Nephron (organoid): Measurements from ENCODE around the gene FAM221A.

ENCODE experiments used
- H3K27ac Mint-ChIP-seq, 3 experiments: 2 replicates each; pipeline ENCODE4 v1.8.0; 2020; ENCODE audit warnings: mixed read lengths in 3 of 3, mild to moderate bottlenecking in 2 of 3, moderate library complexity in 1 of 3
- H3K27me3 Mint-ChIP-seq: 2 replicates; pipeline ENCODE4 v1.8.0; 2021; ENCODE audit warnings: low read depth, mild to moderate bottlenecking, moderate library complexity, mixed read lengths
- H3K36me3 Mint-ChIP-seq: 2 replicates; pipeline ENCODE4 v1.8.0; 2020; ENCODE audit warnings: low read depth, mixed read lengths
- H3K4me1 Mint-ChIP-seq: 2 replicates; pipeline ENCODE4 v1.8.0; 2020; ENCODE audit warnings: mixed read lengths
- H3K4me3 Mint-ChIP-seq, 3 experiments: 2 replicates each; pipeline ENCODE4 v1.8.0; 2020; ENCODE audit warnings: mild to moderate bottlenecking in 3 of 3, mixed read lengths in 3 of 3, moderate library complexity in 2 of 3
- H3K9me3 Mint-ChIP-seq: 2 replicates; pipeline ENCODE4 v1.8.0; 2020; ENCODE audit warnings: mixed read lengths
- CTCF ChIP-seq, 3 experiments: fragments of 200-600 bp; sonication (generic); IDR thresholded peaks; one replicate each; pipeline ENCODE4 v1.5.0; 2021; ENCODE audit warnings: antibody characterized with exemption in 3 of 3; ENCODE audit not compliant: unreplicated experiment in 3 of 3

The FAM221A gene

GRCh38 chr7:23743226-23743625 is 63.2 kb downstream of the FAM221A start:
- no peak for TF ChIP-seq CTCF (IDR thresholded peaks at IDR 0.05; ENCODE audit: unreplicated experiment in 3 of 3)
- Mint-ChIP-seq H3K9me3 (peaks cover 48% of the 10 kb centered on the region), H3K27ac (no peak overlapping the region), H3K27me3 (peaks cover 3% of the 10 kb centered on the region), H3K4me3 (no peak overlapping the region), H3K36me3 (peaks cover 11% of the 10 kb centered on the region), H3K4me1 (no peaks in the 10 kb centered on the region)

DNA sequence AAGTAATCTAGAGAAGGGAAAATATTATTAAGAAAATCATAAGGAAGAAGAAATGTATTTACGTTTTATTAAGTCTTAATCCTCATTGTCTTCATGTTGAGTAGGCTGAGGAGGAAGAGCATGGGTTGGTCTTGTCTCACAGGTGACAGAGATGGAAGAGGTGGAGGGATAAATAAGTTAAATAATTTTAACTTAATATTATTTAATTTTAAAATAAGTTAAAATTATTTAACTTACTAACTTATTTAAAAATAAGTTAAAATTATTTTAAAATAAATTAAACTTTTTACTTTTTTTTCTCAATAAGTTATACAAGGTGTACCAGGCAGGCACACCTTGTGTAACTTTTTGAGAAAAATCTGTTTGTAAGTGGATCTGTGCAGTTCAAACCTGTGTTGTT is 66.6 kb downstream of the FAM221A start:
- Mint-ChIP-seq H3K27ac (no peak overlapping the region), H3K36me3 (peaks cover 11% of the 10 kb centered on the region), H3K4me1 (no peaks in the 10 kb centered on the region), H3K4me3 (no peak overlapping the region), H3K27me3 (peaks cover 3% of the 10 kb centered on the region), H3K9me3 (peaks cover 43% of the 10 kb centered on the region)
- no peak for TF ChIP-seq CTCF (IDR thresholded peaks at IDR 0.05; ENCODE audit: unreplicated experiment in 3 of 3)

GRCh38 chr7:23751852-23752251 is 71.9 kb downstream of the FAM221A start:
- Mint-ChIP-seq H3K27me3 (peaks cover under 1% of the 10 kb centered on the region), H3K36me3 (no peaks in the 10 kb centered on the region), H3K4me1 (no peaks in the 10 kb centered on the region), H3K27ac (no peak overlapping the region), H3K4me3 (no peak overlapping the region), H3K9me3 (peaks cover 7% of the 10 kb centered on the region)
- TF ChIP-seq CTCF (IDR thresholded peaks at IDR 0.05; ENCODE audit: unreplicated experiment in 3 of 3) = no peak
